NCI-H2196 (cell line): ENCODE results near the gene IL1RN.
"Not testable (repeated sequence)": the region's sequence is repeated elsewhere in the genome, so short reads cannot be mapped to it uniquely, and the experiment has no call there.

Experiments
- DNase-seq: peaks from one replicate; lab custom pipeline; 2025; ENCODE audit not compliant: unreplicated experiment; lab: John Stamatoyannopoulos, UW

The IL1RN gene

GRCh38 chr2:113126845-113127645, at the start of gene IL1RN:
Gene IL1RN (plus strand): TSS chr2:113127598. CDS start chr2:113127625, 27 bp downstream.
- no peak for DNase-seq

DNA sequence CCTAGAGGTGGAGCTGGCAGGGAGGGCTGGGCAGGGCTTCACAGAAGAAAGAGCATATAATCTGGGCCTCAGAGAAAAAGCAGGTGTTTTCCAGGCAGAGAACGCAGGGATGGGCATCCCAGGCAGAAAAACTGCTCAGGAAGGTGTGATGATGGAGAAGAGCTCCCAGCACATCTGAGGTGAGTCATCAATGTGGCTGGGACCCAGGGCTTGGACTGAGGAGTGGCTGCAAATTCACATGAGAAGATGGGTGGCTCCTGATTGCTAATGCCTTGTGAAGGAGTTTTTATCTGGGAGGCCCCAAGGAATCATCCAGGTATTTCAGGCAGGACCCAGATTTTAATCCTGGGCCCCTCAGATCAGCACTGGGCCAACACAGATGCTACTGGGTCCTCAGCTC, 49.5 kb upstream of the IL1RN start:
- no peak for DNase-seq

GRCh38 chr2:113078350-113078839, 49.0 kb upstream of the IL1RN start:
- peak; percentile 48 for DNase-seq

DNA sequence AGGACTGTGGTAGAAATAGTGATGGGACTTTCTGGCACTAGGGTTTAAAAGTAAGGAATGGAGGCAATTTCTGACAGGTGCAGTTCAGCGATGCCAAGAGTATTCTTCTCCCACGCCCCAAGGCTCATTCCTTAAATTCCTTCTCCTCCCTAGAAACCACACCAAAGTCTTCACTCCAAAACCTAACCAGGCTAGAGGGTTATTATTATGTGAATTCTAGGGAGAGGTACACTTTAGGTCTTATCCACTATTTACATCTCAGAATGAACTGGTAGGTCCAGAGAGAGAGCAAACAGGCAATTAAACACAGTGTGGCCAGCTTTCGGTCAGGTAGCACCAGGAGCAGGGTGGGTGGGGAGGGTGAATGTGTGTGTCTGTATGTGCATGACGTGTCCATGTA, 48.3 kb upstream of the IL1RN start:
- no peak for DNase-seq

DNA sequence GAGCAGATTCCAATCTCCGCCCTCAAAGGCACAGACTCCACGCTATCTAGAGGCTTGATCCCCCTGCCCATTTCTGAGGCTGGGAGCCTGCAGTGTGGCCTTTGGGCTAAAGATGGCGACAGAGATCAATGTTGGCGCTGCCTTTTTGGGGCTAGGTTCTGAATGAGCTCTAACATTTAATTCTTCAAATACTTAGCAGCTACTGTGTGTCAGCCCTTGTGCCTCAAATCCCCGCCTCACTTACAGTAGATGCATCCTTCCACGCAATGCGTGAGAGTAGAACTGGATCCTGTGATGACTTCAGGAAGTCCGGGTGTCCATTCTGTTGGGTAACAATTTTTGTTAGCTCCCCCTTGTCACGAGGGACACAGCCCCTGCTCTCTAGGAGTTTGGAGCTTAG, 47.3 kb upstream of the IL1RN start:
- peak; percentile 39 for DNase-seq

GRCh38 chr2:113081488-113082210, 45.7 kb upstream of the IL1RN start:
- no peak for DNase-seq

DNA sequence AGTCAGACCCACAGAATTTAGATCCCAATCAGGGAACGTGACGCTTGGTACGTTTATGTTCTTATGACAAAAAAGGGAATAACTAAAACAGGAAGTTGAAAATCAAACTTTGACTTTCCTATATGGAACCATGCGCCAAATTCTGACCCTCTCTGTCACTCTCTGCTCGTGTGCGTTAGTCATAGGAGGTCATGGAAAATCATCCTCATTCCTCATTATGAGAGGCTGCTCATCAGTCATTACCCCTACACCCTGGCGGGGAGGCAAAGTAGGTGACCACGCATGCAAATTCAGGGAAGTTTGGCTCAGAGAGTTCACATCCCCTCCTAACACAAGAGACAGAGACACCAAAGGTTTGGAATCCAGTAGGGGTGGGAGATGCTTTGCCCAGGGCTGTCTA, 44.1 kb upstream of the IL1RN start:
- no peak for DNase-seq

- DNase-seq: no peak
Measured at GRCh38 chr2:113084249-113085000, 43.0 kb upstream of the IL1RN start.

- DNase-seq: no peak
Measured at GRCh38 chr2:113085542-113085941, 41.9 kb upstream of the IL1RN start.

- DNase-seq: no peak
Measured at GRCh38 chr2:113088213-113088992, 39.0 kb upstream of the IL1RN start.

GRCh38 chr2:113089916-113090315, 37.5 kb upstream of the IL1RN start:
- DNase-seq: no peak

DNA sequence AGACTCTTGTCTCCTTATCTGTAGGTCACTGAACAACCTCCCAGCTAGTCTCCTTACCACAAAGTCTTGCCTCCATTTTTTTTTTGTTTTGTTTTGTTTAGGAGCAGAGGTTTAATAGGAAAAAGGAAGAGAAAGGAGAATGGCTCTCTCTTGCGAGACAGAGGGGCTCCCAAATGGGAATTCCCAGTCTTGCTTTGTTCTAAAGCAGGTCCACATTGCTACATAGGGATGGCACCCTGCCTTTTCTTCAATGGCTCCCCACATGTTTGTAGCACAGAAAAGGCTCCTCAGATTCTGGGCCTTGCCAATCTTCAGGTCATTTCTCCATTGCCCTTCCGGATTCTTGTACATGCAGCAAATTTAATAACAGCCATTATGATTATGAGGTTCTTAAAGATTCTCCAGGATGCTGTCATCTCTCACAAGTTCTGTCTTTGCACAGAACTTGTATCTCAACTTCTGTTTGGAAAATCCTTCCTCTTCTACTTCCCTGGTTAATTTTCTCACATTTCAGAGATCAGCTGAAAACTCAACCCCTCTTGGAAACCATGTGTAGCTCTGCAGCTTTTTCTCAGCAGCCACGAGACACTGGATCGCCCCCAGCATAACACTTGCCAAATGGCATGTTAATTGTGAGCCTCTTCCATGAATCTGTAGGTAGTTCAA, 36.0 kb upstream of the IL1RN start:
- no peak for DNase-seq

- DNase-seq: no peak
Measured at GRCh38 chr2:113092864-113093612, 34.4 kb upstream of the IL1RN start.

GRCh38 chr2:113093613-113093977, 33.8 kb upstream of the IL1RN start:
- DNase-seq: no peak

DNA sequence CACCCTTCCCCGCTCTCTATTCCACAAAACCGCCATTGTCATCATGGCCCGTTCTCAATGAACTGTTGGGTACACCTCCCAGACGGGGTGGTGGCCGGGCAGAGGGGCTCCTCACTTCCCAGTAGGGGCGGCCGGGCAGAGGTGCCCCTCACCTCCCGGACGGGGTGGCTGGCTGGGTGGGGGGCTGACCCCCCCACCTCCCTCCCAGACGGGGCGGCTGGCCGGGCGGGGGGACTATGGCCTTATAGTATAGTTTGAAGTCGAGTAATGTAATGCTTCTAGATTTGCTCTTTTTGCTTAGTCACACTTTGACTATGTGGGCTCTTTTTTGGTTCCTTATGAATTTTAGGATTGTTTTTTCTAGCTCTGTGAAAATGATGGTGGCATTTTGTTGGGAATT, 31.1 kb upstream of the IL1RN start:
- DNase-seq: not testable (repeated sequence)

DNA sequence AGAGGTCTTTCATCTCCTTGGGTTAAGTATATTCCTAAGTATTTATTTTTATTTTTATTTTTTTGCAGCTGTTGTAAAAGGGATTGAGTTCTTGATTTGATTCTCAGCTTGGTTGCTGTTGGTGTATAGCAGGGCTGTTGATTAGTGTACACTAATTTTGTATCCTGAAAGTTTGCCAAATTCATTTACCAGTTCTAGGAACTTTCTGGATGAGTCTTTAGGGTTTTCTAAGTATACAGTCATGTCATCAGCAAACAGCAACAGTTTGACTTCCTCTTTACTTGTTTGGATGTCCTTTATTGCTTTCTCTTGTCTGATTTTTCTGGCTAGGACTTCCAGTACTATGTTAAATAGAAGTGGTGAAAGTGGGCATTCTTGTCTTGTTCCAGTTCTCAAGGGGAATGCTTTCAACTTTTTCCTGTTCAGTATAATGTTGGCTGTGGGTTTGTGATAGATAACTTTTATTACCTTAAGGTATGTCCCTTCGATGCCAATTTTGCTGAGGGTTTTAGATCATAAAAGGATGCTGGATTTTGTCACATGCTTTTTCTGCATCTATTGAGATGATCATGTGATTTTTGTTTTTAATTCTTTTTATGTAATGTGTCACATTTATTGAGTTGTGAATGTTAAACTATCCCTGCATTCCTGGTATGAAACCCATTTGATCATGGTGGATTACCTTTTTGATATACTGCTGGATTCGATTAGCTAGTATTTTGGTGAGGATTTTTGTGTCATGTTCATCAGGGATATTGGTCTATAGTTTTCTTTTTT, 30.4 kb upstream of the IL1RN start:
- not testable (repeated sequence) for DNase-seq

DNA sequence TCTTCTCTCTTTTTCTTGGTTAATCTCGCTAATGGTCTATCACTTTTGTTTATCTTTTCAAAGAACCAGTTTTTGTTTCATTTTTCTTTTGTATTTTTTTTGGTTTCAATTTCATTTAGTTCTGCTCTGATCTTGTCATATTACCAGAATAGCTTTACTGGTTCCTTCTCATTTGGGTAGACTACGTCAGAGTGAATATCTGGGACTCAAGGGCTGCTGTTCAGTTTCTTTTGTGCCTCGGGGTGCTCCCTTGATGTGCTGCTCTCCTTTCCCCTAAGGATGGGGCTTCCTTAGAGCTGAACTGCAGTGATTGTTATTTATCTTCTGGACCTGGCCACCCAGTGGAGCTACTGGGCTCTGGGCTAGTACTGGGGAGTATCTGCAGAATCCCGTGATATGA, 29.4 kb upstream of the IL1RN start:
- no peak for DNase-seq

GRCh38 chr2:113098532-113098931, 28.9 kb upstream of the IL1RN start:
- no peak for DNase-seq

- DNase-seq: no peak
Measured at GRCh38 chr2:113102133-113102532, 25.3 kb upstream of the IL1RN start.
